ENCODE measurements around the gene CSN2.

- TF ChIP-seq, protein P1, sequence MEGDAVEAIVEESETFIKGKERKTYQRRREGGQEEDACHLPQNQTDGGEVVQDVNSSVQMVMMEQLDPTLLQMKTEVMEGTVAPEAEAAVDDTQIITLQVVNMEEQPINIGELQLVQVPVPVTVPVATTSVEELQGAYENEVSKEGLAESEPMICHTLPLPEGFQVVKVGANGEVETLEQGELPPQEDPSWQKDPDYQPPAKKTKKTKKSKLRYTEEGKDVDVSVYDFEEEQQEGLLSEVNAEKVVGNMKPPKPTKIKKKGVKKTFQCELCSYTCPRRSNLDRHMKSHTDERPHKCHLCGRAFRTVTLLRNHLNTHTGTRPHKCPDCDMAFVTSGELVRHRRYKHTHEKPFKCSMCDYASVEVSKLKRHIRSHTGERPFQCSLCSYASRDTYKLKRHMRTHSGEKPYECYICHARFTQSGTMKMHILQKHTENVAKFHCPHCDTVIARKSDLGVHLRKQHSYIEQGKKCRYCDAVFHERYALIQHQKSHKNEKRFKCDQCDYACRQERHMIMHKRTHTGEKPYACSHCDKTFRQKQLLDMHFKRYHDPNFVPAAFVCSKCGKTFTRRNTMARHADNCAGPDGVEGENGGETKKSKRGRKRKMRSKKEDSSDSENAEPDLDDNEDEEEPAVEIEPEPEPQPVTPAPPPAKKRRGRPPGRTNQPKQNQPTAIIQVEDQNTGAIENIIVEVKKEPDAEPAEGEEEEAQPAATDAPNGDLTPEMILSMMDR (conservative IDR thresholded peaks at IDR 0.05) = no peak
- no peak for TF ChIP-seq EZH2 (IDR thresholded peaks at IDR 0.05; ENCODE audit: low read depth)
These were observed 55.3 kb downstream of the CSN2 start for GRCh38 chr4:69910016-69910782.

Measured in PC-9 (cell line).